GM21447 (cell line): ENCODE measurements around the gene ARRB2.

Source experiments
- ATAC-seq: cut with Tn5 transposase; IDR thresholded peaks from one replicate; pipeline ENCODE4 v1.9.1; 2021; ENCODE audit not compliant: unreplicated experiment

The ARRB2 gene

GRCh38 chr17:4722678-4723240 is 12.3 kb downstream of the ARRB2 start:
- no peak for ATAC-seq

DNA sequence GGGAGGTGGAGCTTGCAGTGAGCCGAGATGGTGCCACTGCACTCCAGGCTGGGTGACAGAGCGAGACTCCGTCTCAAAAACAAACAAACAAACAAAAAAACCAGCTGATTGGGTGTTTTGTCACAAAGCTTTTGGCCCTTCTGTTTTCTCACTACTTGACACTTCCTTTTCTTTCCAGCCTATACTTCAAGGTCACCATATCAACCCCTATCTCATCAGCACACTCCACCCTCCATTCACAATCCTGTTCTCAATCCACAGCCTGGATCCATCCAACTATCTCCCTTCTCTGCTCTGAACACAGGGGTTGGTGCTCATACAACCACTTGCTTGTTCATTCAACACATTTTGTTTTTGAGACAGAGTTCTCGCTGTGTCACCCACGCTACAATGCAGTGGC is 14.2 kb downstream of the ARRB2 start:
- ATAC-seq = no peak

DNA sequence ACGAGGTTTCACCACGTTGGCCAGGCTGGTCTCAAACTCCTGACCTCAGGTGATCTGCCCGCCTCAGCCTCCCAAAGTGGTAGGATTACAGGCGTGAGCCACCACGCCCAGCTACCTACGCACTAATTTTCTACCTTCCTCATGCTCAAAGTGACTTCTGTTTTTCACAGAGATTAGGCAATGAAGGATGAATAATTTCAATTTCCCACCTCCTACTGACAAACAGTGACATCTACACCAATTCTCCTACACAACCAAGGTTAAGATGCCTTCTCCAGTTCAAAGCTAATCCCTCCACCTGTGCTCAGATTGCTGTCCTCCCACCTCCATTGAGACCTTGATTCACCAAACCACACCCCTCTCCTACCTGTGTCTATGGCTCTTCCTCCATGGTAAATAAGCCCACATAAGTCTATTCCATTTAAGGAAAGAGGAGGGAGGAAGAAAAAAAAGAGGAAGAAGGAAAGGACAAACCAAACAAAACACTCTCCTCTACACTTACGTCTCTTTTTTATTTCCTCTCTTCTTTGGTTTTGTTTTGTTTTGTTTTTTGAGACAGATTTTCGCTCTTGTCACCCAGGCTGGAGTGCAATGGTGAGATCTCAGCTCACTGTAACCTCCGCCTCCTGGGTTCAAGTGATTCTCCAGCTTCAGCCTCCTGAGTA is 15.3 kb downstream of the ARRB2 start:
- no peak for ATAC-seq

GRCh38 chr17:4728124-4728523 is 17.7 kb downstream of the ARRB2 start:
- no peak for ATAC-seq

DNA sequence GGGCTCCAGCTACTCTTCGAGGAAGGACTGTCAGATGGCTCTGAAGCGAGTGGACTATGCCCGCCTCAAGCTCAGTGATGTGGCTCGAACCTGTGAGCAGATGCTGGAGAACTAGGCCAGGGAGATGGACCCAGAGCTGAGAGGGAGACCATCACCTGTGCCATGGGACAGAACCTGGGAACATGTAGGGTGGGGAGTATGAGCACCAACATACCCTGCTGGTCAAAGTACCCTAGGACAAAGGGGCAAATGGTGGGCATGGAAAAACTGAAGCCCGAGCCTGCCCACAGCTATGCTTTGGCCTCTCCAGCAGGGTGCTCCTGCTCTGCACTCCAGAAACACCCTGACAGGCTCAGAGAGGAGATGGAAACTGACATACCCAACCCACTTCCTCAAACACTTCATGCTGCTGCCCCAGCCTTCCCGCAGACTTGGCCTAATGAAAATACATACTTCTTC is 22.7 kb downstream of the ARRB2 start:
- ATAC-seq = peak; percentile 42

DNA sequence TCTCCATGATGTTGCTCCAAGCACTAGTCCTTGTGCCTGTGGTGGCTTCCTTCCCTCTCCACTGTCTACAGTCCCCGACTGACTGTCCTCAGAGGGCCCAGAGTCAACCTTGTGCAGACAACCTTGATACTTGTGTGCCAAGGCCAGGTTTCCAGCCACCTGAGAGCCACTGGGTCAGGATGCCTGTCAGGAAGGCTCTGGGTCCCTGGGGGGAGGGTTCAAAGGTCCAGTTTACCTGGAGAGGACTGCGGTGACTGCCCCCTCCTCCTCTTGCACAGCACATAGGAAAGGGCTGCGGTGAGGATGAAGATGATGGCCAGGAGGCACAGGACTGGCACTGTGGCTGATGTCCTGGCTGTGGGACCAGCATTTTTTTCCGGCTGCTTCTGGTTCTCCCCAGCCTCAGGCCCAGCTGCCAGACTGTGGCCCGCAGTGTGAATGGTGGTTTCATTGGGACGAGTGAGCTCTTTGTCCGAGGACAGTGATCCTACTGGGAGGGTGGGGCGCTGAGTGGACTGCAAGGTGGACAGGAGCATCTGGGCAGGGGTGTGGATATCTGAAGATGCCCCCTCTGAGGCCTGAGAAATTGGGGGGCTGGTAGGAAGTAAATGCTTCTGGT is 24.5 kb downstream of the ARRB2 start:
- ATAC-seq = no peak

- ATAC-seq = no peak
Measured at GRCh38 chr17:4735876-4736651, 25.6 kb downstream of the ARRB2 start.

- no peak for ATAC-seq
Measured at GRCh38 chr17:4738136-4739121, 28.0 kb downstream of the ARRB2 start.

- ATAC-seq = peak; percentile 60
Measured at GRCh38 chr17:4739122-4740024, 28.9 kb downstream of the ARRB2 start, which contains the start of the genes CXCL16 and ZMYND15. Gene CXCL16, minus strand, starts transcription at chr17:4739928. Its CDS starts 589 bp downstream, at chr17:4739339. Gene ZMYND15, plus strand, starts transcription at chr17:4739833. Its CDS starts 716 bp downstream, at chr17:4740549.

GRCh38 chr17:4740025-4740351 is 29.6 kb downstream of the ARRB2 start:
- ATAC-seq = no peak

DNA sequence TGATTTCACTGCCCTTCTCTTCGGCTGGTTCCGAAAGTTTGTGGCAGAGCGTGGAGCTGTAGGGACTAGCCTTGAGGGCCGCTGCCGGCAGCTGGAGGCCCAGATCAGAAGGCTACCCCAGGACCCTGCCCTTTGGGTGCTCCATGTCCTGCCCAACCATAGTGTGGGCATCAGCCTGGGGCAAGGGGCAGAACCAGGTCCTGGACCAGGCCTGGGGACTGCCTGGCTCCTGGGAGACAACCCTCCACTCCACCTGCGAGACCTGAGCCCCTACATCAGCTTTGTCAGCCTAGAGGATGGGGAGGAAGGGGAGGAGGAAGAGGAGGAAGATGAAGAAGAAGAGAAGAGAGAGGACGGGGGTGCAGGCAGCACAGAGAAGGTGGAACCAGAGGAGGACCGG is 30.2 kb downstream of the ARRB2 start:
- no peak for ATAC-seq

DNA sequence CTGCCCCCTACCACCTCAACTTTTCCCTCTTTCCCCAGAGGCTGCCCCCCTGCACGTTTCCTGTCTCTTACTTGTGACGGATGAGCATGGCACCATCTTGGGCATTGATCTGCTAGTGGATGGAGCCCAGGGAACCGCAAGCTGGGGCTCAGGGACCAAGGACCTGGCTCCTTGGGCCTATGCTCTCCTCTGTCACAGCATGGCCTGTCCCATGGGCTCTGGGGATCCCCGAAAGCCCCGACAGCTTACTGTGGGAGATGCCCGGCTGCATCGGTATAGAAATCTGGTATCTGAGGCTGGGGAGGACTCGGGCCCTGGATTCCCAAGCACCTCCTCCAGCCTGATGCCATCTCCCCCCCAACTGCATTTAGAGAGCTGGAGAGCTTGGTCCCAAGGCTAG is 31.1 kb downstream of the ARRB2 start:
- ATAC-seq = no peak

DNA sequence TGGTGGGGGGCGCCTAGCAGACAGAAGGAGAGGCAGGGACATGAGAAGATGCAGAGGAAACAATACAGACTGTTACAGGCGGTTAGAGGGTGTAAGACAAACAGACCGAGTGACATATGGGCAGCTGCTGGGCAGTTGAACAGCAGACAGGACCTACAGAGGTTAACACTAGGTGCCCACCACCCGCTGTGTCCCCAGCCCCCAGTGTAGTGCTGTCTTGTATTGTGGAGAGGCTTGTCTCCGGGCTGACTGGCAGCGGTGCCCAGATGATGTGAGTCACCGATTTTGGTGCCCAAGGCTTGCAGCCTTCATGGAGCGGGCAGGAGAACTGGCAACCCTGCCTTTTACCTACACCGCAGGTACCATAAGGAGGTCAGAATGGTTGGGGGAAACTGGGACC is 31.7 kb downstream of the ARRB2 start:
- ATAC-seq = no peak

DNA sequence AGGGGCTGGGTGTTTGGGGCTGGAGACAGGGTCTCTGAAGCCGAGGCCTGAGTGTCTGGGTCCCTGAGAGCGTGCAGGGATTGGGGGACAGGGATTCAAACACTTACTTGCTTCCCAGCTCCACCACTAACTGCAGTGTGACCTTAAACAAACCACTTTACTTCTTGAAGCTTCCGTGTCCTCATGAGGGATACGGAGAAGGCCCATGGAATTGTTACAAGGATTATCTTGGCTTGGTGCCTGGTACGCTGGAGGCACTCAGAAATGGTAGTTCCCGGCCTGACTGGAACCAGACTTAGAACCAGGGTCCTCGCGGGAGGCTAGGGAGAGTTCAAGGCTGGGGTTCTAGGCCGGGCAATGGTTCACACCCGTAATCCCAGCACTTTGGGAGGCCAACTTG is 32.2 kb downstream of the ARRB2 start:
- ATAC-seq = no peak

DNA sequence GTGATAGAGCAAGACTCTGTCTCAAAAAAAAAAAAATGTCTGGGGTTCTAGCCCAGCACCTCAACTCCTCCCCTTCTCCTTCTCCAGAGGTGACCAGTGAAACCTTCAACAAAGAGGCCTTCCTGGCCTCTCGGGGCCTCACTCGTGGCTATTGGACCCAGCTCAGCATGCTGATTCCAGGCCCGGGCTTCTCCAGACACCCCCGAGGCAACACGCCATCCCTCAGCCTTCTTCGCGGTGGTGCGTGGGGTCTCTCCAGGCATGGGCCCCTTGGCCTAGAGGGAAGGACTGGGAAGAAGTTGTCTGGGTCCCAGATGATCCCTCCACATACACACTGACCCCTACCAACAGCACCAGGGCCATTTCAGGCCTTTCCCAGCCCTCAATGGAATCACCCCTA is 32.8 kb downstream of the ARRB2 start:
- ATAC-seq = no peak

- no peak for ATAC-seq
Measured at GRCh38 chr17:4743898-4744297, 33.5 kb downstream of the ARRB2 start.

- no peak for ATAC-seq
Measured at GRCh38 chr17:4744999-4745969, 34.9 kb downstream of the ARRB2 start.

DNA sequence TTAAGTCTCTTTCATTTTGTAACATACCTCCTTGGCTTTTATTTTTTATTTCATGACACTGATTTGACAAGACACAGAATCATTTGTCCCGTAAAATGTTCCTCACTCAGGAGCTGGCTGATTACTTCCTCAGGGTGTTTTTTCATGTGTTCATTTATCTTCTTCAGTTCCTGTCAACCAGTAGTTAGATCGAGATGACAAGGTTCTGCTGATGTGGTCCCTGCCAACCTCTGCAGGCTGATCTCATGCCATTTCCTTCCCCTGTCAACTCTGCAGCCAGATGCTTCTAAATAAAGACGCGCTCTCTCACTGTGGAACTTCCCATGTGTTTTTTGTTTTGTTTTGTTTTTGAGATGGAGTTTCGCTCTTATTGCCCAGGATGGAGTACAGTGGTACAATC is 37.4 kb downstream of the ARRB2 start:
- no peak for ATAC-seq
